Measurements from ENCODE around the gene KISS1.

DNA sequence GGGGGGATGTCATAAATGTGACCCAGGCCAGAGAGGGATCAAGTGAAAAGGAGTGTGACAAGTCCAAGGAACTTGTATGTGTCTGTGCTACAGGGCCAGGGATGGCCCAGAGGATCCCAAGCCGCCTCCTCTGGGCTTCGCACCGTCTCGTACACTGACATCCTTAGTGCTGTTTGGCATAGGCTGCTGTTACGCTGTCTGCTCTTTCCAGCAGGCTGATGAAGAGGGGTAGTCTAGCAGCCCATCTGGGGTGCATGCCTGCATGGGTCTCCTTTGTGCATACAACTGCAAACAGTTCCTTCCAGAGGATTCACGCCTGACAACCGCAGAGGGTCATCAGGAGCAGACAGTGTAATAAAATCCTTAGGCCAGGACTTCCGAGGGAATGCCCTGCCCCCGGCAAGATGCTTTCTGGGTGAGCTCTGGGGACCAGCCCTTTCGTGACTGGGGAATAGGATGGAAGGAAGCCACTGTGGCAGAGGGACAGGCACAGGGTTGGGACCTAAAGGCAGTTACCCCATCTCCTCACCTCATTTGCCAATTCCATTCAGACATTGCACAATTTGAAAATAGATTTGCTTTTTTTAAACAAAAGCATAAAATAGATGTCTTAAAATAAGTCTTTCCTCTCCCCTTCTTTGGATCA is 23.8 kb upstream of the KISS1 start:
- TF ChIP-seq CTCF (IDR thresholded peaks at IDR 0.05; ENCODE audit: low read length): no peak
- TF ChIP-seq EZH2 (IDR thresholded peaks at IDR 0.05; ENCODE audit: borderline replicate concordance, low read length): no peak

All from OCI-LY1 (cell line).